Measurements from ENCODE around the gene CC2D2B.
A peak's percentile ranks its signal among the peaks of the same experiment; 100 is the strongest.
"Not testable (repeated sequence)": the region's sequence is repeated elsewhere in the genome, so short reads cannot be mapped to it uniquely, and the experiment has no call there.

CC2D2B gene

DNA sequence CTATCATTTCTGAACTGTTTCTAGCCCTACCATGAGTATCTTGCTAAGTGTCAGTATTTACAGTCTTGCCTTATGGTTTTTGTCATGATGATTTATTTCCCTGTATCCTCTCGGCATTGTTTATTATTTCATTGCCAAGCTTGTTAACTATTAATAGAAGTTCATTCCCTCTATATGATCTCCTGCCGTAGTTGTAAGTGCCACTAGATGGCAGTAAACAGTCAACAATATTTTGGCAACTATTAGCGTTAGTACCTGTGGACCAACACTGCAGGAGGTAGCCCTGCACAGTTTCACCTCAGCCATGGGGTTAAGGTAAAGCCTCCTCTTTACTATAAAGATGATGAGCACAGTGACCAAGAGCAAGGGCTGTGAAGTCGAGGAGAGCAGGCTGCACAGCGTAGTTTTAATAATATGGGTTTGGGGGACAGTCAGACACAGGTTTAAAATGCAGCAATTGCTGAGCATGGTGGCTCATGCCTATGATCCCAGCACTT is 109.5 kb downstream of the CC2D2B start:
- DNase-seq (ENCODE audit: low spot score) = no peak

DNA sequence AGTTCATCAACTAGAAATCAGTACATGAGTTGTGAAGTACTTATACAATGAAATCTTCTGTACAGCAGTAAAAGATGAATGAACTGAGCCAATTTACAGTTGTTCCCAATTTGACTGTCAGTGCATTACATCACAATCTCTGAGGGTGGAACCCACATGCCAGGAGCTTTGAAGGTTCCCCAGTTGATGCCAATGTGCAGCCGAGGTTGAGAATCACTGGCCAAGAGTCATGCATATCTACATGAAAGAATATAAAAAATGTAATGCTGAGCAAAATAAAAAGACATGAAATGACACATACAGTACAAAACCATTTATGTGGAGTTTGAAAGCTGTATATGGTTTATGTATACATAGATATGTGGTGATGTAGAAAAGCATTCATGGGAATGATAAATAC is 113.6 kb downstream of the CC2D2B start:
- no peak for DNase-seq (ENCODE audit: low spot score)

DNA sequence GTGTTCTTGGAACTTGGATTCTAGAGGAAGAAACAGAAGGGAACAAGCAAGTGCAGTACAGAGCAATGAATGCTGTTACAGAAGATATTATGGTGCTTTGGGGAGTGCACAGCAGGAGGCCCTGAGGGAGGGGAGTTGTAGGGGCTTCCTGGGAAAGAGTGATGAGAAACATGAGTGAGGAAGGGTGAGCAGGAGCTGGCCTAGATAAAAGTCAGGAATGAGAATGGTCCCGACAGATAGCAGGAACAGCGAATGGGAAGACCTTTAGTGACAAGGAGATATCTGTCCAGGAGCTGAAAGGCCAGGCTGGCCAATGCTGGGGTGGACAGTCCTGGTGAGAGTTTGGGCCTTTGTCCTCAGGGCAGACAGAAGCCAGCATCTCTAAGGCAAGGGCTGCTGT is 115.0 kb downstream of the CC2D2B start:
- no peak for DNase-seq (ENCODE audit: low spot score)

DNA sequence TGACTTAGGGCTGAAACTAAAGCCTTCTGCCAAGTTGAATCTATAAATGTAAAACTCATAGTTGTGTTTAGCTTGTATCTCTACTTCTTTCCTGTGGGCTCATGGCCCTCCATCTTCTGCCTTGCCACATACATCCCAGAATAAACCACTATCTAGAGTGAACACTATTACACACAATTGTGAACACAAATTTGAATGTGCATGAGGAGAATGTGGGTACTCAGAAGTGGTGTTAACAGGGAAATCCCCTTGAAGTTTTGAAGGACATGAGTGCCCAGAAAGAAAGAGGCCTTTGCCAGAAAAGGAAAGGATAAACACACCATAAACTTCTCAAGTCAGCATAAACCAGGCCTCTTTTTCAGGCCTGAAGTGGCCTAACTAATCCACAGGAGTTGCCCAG is 115.4 kb downstream of the CC2D2B start:
- DNase-seq (ENCODE audit: low spot score) = no peak

DNA sequence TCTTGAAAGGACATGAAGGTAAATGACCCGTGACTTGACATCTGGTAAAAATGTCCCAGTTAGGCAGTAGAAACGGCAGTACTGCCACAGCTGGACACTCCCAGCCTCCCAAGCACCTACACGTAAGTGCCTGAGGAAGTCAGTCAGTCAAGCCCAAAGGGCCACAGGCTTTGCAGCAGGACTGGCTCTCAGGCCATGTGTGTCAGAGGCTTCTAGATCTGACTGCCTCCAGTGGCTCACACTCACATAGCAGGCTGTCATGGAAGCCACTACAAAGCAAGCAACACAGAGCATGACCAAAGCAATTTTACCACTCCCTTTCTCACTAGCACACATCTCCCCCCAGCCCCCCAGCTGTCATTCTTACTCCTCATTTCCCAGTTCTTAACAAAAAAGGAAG is 117.8 kb downstream of the CC2D2B start:
- DNase-seq (ENCODE audit: low spot score) = no peak

DNA sequence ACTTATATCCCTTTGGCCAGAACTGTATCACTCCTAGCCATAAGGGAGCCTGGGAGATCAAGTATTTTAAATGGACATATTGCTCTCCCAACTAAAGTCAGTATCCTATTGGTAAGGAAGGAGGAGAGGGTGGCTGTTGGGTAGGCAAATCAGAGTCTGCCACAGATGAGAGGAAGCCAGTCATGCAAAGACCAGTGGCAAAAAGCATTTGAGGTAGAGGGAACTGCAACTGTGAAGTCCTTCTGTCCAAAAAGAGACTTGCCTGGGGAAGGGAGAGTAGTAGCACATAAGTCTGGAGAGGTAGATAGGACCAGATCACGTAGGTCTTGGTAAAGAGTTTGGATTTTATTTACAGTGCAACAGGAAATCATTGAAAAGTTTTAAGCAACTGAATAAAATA is 126.8 kb downstream of the CC2D2B start:
- no peak for DNase-seq (ENCODE audit: low spot score)

DNA sequence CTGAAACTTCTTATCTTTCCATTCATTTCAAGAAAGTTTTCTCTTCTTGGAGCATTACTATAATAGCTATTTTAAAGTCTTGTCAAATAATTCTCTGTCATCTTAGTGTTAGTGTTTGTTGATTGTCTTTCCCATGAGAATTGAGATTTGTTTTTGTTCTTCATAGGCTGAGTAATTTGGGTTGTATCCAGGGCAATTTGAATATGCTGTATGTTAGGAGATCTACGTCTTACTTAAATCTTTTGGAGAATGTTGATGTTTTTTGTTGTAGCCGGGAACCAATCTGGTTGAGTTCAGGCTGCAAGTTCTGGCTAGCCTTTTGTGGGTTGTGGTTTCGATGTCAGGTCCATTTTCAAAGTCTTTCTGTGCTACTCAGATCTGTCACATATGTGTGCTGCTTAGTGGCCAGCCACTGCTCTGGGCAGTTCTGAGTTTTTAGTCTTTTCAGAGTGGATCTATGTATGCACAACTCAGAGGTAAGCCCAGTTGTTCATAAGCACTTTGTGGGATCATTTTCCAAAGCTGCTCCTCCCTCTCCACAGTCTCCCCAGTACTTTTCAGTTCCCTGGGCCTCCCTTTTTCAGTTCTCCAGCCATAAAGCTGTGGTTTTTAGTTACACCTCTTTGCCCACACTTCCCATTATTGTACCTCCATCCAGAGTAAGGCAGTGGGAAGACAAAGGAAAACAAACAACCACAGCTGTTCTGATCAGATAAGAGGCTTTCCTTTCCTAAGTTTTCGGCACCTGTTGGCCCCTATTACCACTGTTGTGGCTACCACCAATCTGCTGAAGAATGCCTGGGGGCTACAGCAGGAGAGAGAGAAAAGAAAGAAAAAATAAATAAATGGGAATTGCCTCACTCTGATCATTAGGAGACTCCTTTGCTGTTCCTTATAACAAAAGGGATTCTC is 131.0 kb downstream of the CC2D2B start:
- DNase-seq (ENCODE audit: low spot score) = no peak

DNA sequence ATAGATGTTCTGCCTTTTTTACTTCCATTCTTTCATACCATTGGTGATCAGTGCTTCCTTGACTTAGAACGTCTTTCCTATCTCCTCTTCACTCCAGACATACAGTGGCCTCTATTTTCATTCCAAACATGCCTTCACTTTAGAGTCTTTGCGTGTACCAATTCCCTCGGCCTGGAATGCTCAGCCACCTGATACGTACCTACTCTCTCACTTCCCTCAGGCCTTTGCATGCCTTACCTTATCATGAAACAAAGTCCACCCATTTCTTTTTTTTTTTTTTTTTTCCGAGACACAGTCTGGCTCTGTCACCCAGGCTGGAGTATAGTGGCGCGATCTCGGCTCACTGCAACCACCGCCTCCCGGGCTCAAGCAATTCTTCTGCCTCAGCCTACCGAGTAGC is 133.4 kb downstream of the CC2D2B start:
- no peak for DNase-seq (ENCODE audit: low spot score)

DNA sequence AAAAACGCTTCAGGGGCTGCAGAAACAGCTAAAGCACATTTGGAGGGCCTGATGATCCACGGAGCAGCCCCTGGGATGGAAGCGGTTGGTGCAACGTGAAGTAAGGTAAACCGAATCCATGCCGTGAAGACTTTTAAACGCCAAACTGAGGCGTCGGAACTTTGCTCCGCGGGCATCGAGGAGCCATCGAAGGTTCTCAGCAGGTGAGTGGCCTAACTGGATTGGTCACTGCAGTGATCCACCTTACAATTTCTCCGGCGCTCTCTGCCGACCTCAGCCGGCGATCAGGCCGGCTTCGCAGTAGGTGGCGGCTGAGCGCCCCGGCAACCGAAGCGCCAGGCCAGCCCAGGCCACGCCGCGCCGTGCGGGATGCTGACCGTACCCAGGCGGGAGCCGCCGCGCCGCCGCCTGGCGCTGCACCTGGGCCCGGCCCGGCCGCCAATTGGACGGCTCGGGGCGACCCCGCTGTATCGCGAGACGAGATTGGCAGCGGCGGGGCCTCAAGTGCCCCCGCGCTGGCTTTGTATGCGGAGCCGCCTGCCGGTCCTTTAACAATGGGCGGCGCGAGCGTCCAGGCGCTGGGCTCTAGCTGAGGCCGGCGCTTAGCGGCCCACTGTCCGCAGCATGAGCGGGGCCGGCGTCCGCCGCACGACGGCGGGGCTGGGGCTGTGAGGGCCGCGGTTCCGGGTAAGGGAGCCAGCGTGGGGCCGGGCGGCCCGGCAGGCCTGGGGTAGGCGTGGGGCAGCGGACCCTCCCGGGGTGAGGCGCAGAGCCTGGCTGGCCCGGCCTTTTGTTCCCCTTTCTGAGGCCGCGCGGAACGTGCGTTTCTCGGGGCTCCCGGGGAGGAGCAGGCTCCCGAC is 135.5 kb downstream of the CC2D2B start, which contains the start of gene CCNJ:
Gene CCNJ, plus strand, starts transcription at position 551 of the 860 bp plus-strand sequence. CDS start 811 bp downstream, outside the sequence.
- DNase-seq (ENCODE audit: low spot score) = peak; percentile 90

DNA sequence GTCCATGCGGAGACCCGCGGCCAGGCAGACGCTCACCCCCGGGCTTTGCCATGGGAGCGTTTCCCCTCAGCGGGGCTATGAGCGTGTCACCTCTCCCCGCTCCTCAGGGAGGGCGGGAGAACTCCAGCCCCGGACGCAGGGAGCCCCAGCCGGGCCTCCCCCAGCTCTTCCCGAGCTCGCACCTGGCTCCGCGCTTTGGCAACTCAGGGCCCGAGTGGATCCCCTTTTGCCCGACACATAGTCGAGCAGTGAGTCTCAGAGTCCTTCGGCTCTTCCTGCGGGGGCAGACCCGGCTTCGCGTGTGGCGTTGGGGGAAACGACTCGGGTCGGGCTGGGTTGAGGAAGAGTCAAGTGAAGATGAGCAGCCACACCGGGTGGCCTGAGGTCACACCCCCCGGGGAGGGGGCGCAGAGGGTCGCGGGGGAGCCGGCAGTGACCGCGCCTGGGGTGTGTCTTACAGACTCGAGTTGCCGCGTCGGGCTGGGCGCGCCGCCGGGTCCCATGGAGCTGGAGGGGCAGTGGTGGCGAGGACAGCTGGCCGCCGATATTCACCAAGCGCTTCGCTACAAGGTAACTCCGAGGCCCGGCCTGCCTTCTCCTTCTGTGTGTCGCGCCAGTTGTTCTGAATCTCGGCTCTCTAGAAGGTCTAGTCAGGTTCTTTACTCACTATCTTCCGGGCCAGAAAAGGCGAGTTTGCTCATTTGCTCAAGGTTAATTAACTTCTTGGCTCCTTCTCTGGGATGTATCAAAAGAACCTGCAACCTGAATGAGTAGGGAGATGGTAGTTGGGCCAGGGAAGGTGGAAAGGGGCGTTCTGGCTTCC is 136.3 kb downstream of the CC2D2B start:
- peak; percentile 78 for DNase-seq (ENCODE audit: low spot score)

- no peak for DNase-seq (ENCODE audit: low spot score)
Observed at GRCh38 chr10:96044736-96045135, 137.0 kb downstream of the CC2D2B start.

- no peak for DNase-seq (ENCODE audit: low spot score)
Observed at GRCh38 chr10:96046546-96046945, 138.8 kb downstream of the CC2D2B start.

GRCh38 chr10:96047004-96047649 is 139.4 kb downstream of the CC2D2B start:
- no peak for DNase-seq (ENCODE audit: low spot score)

DNA sequence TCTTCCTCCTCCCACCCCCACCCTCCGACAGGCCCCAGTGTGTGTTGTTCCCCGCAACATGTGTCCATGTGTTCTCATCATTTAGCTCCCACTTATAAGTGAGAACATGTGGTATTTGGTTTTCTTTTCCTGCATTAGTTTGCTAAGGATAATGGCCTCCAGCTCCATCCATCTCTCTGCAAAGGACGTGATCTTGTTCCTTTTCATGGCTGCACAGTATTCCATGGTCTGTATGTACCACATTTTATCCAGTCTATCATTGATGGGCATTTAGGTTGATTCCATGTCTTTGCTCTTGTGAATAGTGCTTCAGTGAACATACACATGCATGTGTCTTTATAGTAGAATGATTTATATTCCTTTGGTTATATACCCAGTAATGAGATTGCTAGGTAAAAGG is 140.2 kb downstream of the CC2D2B start:
- not testable (repeated sequence) for DNase-seq (ENCODE audit: low spot score)

DNA sequence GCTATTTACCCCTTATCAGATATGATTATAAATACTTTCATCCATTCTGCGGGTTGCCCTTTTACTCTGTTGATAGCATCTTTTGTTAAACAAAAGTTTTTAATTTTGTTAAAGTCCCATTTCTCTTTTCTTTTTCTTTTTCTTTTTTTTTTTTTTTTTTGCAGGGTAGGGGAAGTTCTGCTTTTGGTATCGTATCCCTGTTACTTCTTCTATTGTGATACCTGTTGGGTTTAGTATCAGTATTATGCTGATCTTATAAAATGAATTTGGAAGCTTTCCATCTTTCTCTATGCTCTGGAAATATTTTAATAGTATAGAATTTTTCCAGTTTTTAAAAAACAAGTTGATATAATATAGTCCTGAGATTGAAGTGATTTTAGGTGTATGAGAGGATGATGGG is 141.6 kb downstream of the CC2D2B start:
- DNase-seq (ENCODE audit: low spot score) = no peak

DNA sequence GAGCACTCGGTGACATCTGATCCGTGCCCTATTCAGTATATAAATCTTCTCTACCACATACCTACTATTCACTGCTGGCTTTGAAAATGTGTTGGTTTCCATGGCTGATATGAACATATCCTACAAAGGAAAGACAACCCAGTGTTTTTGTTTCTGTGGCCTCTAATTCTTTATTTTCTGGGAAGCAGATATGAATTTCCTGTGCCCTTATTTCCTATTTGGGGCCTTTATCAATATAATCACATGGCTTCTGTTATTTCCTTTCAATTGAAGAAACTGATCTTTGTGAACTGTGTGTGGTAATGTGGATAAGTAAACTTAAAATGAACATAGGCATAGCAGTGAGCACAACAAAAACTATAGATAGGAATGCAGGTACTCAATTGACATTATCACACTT is 146.2 kb downstream of the CC2D2B start:
- DNase-seq (ENCODE audit: low spot score) = no peak

- no peak for DNase-seq (ENCODE audit: low spot score)
Observed at GRCh38 chr10:96056787-96057186, 149.0 kb downstream of the CC2D2B start.

DNA sequence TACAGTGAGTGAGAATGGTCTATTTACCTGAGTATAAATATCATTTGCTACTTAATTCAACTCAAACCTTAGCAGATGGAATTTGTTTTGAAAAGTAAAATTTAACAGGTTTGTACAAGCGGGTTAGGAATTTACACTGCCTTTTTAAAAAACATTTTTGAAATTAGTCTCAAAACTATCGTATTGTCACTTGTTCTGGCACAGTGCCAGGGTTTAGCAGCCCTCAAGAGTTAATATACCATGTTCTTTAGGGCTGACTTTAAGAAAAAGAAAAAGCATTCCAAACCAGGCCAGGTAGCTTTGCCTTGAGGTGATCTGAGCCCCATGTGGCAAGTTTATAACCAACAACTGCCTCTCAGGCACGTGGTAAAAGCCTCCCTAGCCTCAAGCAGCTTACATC is 153.5 kb downstream of the CC2D2B start:
- no peak for DNase-seq (ENCODE audit: low spot score)

GRCh38 chr10:96072674-96073073 is 164.9 kb downstream of the CC2D2B start:
- no peak for DNase-seq (ENCODE audit: low spot score)

GRCh38 chr10:96073722-96074121 is 165.9 kb downstream of the CC2D2B start:
- DNase-seq (ENCODE audit: low spot score) = no peak

DNA sequence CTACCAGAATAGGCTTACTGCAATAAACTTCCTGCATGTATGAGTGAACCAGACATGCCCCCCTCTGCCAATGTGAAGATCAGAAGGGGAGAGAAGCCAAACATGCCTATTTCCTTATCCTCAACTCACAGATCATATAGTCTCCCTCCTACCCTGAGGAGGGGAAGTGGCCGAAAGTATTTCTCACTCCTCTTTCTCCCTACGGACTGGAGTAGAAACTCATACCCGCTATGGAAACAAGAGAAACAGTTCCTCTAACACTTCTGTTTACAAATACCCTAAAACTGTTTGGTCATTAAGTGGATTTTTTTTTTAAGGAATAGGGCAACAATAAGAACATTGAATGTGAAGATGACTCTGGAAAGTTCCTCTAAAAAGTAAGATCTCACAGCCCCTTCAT is 167.0 kb downstream of the CC2D2B start:
- DNase-seq (ENCODE audit: low spot score) = no peak
